A549 (cell line): ENCODE data around the gene HOXB9. TPM values are rescaled to one million over a fixed set of nuclear protein-coding genes. Genes with fewer than 3 reads are reported as not detected.

Experiments used
- ATAC-seq, 2 experiments: fragments of 200-7000 bp in 1 of 2; fragments of >200 bp in 1 of 2; cut with Nextera tagmentation in 1 of 2; cut with Tn5 transposase in 1 of 2; 3 replicates each; pipeline versions ENCODE4 v1.8.0 to v1.9.1; 2018 to 2020; ENCODE audit warnings: mild to moderate bottlenecking in 1 of 2, moderate library complexity in 1 of 2
- CTCF ChIA-PET: fragments of 300-600 bp; sonication (Branson Sonifier 250); formaldehyde crosslinking; extraction: SDS; loops from one replicate; lab custom pipeline; 2021; ENCODE audit warnings: antibody characterized with exemption, inconsistent platforms; lab: Yijun Ruan, JAX
- POLR2A ChIA-PET: fragments of 350-600 bp; formaldehyde crosslinking; extraction: SDS; loops from one replicate; lab custom pipeline; 2021; ENCODE audit warnings: antibody characterized with exemption, inconsistent platforms; lab: Yijun Ruan, JAX
- DNase-seq, 2 experiments: peaks; one replicate each; pipeline versions ENCODE4 v3.0.0 to v3.0.0-alpha.2; 2011 to 2016; ENCODE audit warnings: low read depth in 1 of 2, low spot score in 1 of 2
- FAIRE-seq: peaks from 2 replicates; lab custom pipeline; 2011; peaks lifted over from hg19 to GRCh38; lab: Jason Lieb, UNC
- H3K27ac ChIP-seq, 2 experiments: fragments of >200 bp; sonication (Bioruptor Twin); formaldehyde crosslinking; 3 replicates each; pipeline ENCODE4 v1.5.1; 2016 to 2017
- H3K4me1 ChIP-seq: fragments of >200 bp; sonication (Bioruptor Twin); formaldehyde crosslinking; 3 replicates; pipeline ENCODE4 v1.6.1; 2016
- H3K4me2 ChIP-seq: fragments of >200 bp; sonication (Bioruptor Twin); formaldehyde crosslinking; 3 replicates; pipeline ENCODE4 v1.6.1; 2016
- H3K4me3 ChIP-seq: fragments of >200 bp; sonication (Bioruptor Twin); formaldehyde crosslinking; 3 replicates; pipeline ENCODE4 v1.5.1; 2016
- H3K9me3 ChIP-seq: fragments of >200 bp; sonication (Bioruptor Twin); formaldehyde crosslinking; 3 replicates; pipeline ENCODE4 v1.6.1; 2016
- CBX2 ChIP-seq: fragments of 200-600 bp; sonication (generic); IDR thresholded peaks from 2 replicates; pipeline ENCODE4 v1.6.1; 2016; ENCODE audit warnings: low read depth, mild to moderate bottlenecking, borderline replicate concordance
- CEBPB ChIP-seq, 2 experiments: fragments of >200 bp in 1 of 2; sonication (Bioruptor Twin) in 1 of 2; formaldehyde crosslinking in 1 of 2; IDR thresholded peaks; 2 replicates each; pipeline ENCODE4 v1.6.1; 2012 to 2016
- CTCF ChIP-seq: fragments of >200 bp; sonication (Bioruptor Twin); formaldehyde crosslinking; IDR thresholded peaks from 3 replicates; pipeline ENCODE4 v1.5.1; 2016
- E2F6 ChIP-seq: IDR thresholded peaks from 2 replicates; pipeline ENCODE4 v1.6.1; 2012; ENCODE audit warnings: low read depth, borderline replicate concordance
- EHF ChIP-seq: fragments of 250-450 bp; sonication (Bioruptor Pico); IDR thresholded peaks from 2 replicates; pipeline ENCODE4 v1.5.0; 2020; ENCODE audit warnings: mild to moderate bottlenecking
- EP300 ChIP-seq, 2 experiments: fragments of >200 bp; sonication (Bioruptor Twin); formaldehyde crosslinking; IDR thresholded peaks; 2 replicates in 1 of 2; 3 replicates in 1 of 2; pipeline ENCODE4 v1.6.1; 2016 to 2017
- ESRRA ChIP-seq: fragments of 150-350 bp; IDR thresholded peaks from 2 replicates; pipeline ENCODE4 v1.6.1; 2014; ENCODE audit warnings: mild to moderate bottlenecking, low read length, borderline replicate concordance
- FOSB ChIP-seq: fragments of 250-450 bp; sonication (Bioruptor Pico); IDR thresholded peaks from 2 replicates; pipeline ENCODE4 v1.5.0; 2020; ENCODE audit warnings: mild to moderate bottlenecking, moderate library complexity
- HDAC2 ChIP-seq: fragments of 200-600 bp; sonication (generic); IDR thresholded peaks from 2 replicates; pipeline ENCODE4 v1.6.1; 2016
- HEYL ChIP-seq: fragments of 250-450 bp; sonication (Bioruptor Pico); IDR thresholded peaks from 2 replicates; pipeline ENCODE4 v1.8.0; 2021; ENCODE audit warnings: mild to moderate bottlenecking, moderate library complexity
- HMGXB4 ChIP-seq: fragments of 250-450 bp; sonication (Bioruptor Pico); IDR thresholded peaks from 2 replicates; pipeline ENCODE4 v1.5.0; 2021; ENCODE audit warnings: mild to moderate bottlenecking, moderate library complexity, borderline replicate concordance
- JUN ChIP-seq, 2 experiments: fragments of >200 bp; sonication (Bioruptor Twin); formaldehyde crosslinking; IDR thresholded peaks; 2 replicates in 1 of 2; 3 replicates in 1 of 2; pipeline ENCODE4 v1.6.1; 2016 to 2017
- MAZ ChIP-seq: fragments of 150-350 bp; IDR thresholded peaks from 2 replicates; pipeline ENCODE4 v1.6.1; 2014; ENCODE audit warnings: antibody characterized with exemption, low read depth, low read length, borderline replicate concordance
- PBX3 ChIP-seq: IDR thresholded peaks from 2 replicates; pipeline ENCODE4 v1.6.1; 2012
- POLR2A ChIP-seq: IDR thresholded peaks from 2 replicates; pipeline ENCODE4 v1.6.1; 2012; ENCODE audit warnings: mild to moderate bottlenecking, low read length
- RAD21 ChIP-seq, 2 experiments: fragments of >200 bp in 1 of 2; sonication (Bioruptor Twin) in 1 of 2; formaldehyde crosslinking in 1 of 2; IDR thresholded peaks in 1 of 2; conservative IDR thresholded peaks in 1 of 2; 2 replicates in 1 of 2; 3 replicates in 1 of 2; pipeline ENCODE4 v1.6.1; 2012 to 2018; ENCODE audit warnings: inconsistent platforms in 1 of 2
- RARB ChIP-seq: fragments of 250-450 bp; sonication (Bioruptor Pico); IDR thresholded peaks from 2 replicates; pipeline ENCODE4 v1.8.0; 2021; ENCODE audit warnings: mild to moderate bottlenecking, moderate library complexity
- REST ChIP-seq: fragments of 200-600 bp; sonication (generic); IDR thresholded peaks from 2 replicates; pipeline ENCODE4 v1.6.1; 2016; ENCODE audit warnings: antibody characterized with exemption, mild to moderate bottlenecking, moderate library complexity
- SMC3 ChIP-seq: fragments of >200 bp; sonication (Bioruptor Twin); formaldehyde crosslinking; IDR thresholded peaks from 3 replicates; pipeline ENCODE4 v1.6.1; 2018; ENCODE audit warnings: inconsistent platforms
- TP53 ChIP-seq: fragments of 250-450 bp; sonication (Bioruptor Pico); IDR thresholded peaks from 2 replicates; pipeline ENCODE4 v1.5.0; 2021; ENCODE audit warnings: mild to moderate bottlenecking, moderate library complexity
- ZFP36 ChIP-seq: fragments of 450-650 bp; IDR thresholded peaks from 2 replicates; pipeline ENCODE4 v1.6.1; 2014; ENCODE audit warnings: borderline replicate concordance; ENCODE audit not compliant: partially characterized antibody
- ZNF302 ChIP-seq: fragments of 250-450 bp; sonication (Bioruptor Pico); IDR thresholded peaks from 2 replicates; pipeline ENCODE4 v1.9.0; 2021; ENCODE audit warnings: inconsistent platforms, mild to moderate bottlenecking, moderate library complexity
- WGBS: methylation state at CpG from one replicate; pipeline ENCODE4 v1.1.6; 2017; ENCODE audit errors: missing lambda C conversion rate; 5-methylcytosine and 5-hydroxymethylcytosine counted together
- polyA plus RNA-seq, 4 experiments: library from polyadenylated mRNA; depleted of rRNA in 3 of 4; stranded (reverse); fragments of >200 nt; fragmentation: RNase III in 1 of 4; extraction: RNeasy Plus Mini Kit Qiagen cat#74134 plus additional on column Dnase treatment in 1 of 4; gene quantifications; 2 replicates in 3 of 4; 3 replicates in 1 of 4; pipeline ENCODE4 v1.2.3, GENCODE V29; 2011 to 2017

The HOXB9 gene
- polyA plus RNA-seq, 2 of the 4 experiments (the other 2 are of a cell fraction): 5.6 to 24.6 TPM

- TF ChIP-seq REST: peak; percentile 46; the same call in 1 of the 2 replicates
- TF ChIP-seq ZNF302 (CRISPR knock-in tag): no peak
Measured at GRCh38 chr17:48604770-48605329, 21.3 kb downstream of the HOXB9 start, which contains the start of gene HOXB6 (continued).

DNA sequence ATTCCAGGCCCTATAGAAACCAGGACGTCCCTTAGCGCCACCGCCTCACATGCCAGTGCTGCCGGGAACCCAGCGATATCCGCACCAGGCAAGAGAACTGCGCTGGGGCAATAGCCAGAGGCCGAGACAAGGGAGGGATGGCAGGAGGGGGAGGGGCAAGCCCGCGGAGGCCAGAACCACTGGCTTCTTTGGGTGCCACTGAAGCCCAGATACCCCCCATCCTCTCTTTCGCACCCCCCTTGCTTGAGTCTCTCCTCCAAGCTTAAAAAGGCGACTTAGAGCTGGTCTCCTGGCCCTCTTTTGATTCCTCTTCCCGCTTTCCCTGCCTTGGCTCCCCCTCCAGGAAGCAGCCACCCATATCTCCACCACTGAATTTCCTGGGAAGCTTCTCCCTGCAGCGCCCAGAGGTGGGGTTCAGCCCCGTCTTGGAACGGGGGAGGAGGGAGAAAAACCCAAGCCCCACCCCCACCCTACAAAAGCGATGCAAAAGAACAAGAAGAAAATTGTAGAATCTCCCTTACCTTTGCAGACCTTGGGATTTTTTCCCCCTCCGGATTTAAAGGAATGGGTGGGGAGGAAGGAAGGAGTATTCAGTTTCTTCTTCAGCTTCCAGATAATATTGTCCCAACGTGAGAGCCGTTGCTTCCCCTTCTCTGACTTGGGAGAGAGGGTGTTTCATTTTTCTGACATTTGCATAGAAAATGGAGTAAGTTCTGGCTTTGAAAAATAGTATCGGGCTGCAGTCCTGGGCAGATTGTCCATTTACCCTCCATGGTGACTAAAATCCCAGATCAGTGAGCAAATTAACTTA, 22.0 kb downstream of the HOXB9 start:
- DNase-seq: peak; percentile 88 to 96
- H3K27ac ChIP-seq: peak overlapping the region; percentile 91 to 95
- ChIA-PET POLR2A (interaction anchor here (0.6 to 1.6 kb wide), 14 partner anchors 8 to 794 kb away, joined by 3 to 8 read pairs (median 3); partner anchors contain the start of gene SNX11), CTCF (interaction anchor here (0.6 to 1.2 kb wide), 6 partner anchors 226 to 577 kb away, joined by 3 to 4 read pairs (median 4); no protein-coding TSS in a partner anchor)
- H3K4me3 ChIP-seq: peak overlapping the region; percentile 59
- H3K4me1 ChIP-seq: peaks cover 35% of the 10 kb centered on the region
- ATAC-seq: peak; percentile 77 to 81
- H3K4me2 ChIP-seq: peak overlapping the region; percentile 91
- H3K9me3 ChIP-seq: no peaks in the 10 kb centered on the region
- 1% methylated on average over 21 of the region's 21 CpGs for WGBS
- FAIRE-seq: peak; percentile 63
- peak; percentile 75; the same call in 1 of the 2 replicates for TF ChIP-seq HMGXB4 (CRISPR knock-in tag)
- no peak for TF ChIP-seq RAD21 (conservative IDR thresholded peaks at IDR 0.05 in 1 of 2, IDR thresholded peaks at IDR 0.05 in 1 of 2)
- no peak for TF ChIP-seq EHF
- TF ChIP-seq E2F6: 0 out of 2 replicates have a peak, but pooled peaks have one; percentile 20
- no peak for TF ChIP-seq MAZ
- TF ChIP-seq RARB (CRISPR knock-in tag): 0 out of 2 replicates have a peak, but pooled peaks have one; percentile 47
- no peak for TF ChIP-seq HDAC2
- TF ChIP-seq HEYL (CRISPR knock-in tag): no peak
- no peak; the same call in 2 of the 3 replicates for TF ChIP-seq SMC3
- TF ChIP-seq TP53 (CRISPR knock-in tag): no peak
- TF ChIP-seq EP300 (IDR thresholded peaks at IDR 0.05): no peak
- TF ChIP-seq PBX3: 0 out of 2 replicates have a peak, but pooled peaks have one; percentile 10
- no peak for TF ChIP-seq CBX2
- peak; percentile 61 for TF ChIP-seq POLR2A
- no peak for TF ChIP-seq FOSB
- no peak for TF ChIP-seq ZFP36
- no peak for TF ChIP-seq CTCF
- TF ChIP-seq CEBPB (IDR thresholded peaks at IDR 0.05): peak in 1 of 2 experiments; percentile 51; a peak in 1 of 4 replicates
- TF ChIP-seq ESRRA: no peak
- TF ChIP-seq REST: no peak
- TF ChIP-seq JUN (IDR thresholded peaks at IDR 0.05): peak; percentile 78 to 84
